PC-3 (cell line): ENCODE data around the gene RPSA. TPM values are rescaled to one million over a fixed set of nuclear protein-coding genes. Genes with fewer than 3 reads are reported as not detected.
A peak's percentile ranks its signal among the peaks of the same experiment; 100 is the strongest.

Experiments
- ATAC-seq: fragments of 200-7000 bp; cut with Tn5 transposase; 2 replicates; pipeline ENCODE4 v1.9.1; 2020; ENCODE audit warnings: mild to moderate bottlenecking, moderate library complexity
- BruUV-seq: library from RNA; stranded (reverse); fragments of 400-500 nt; replicated peaks from 2 replicates; lab custom pipeline; 2021; lab: Mats Ljungman, UMichigan
- CTCF ChIA-PET: fragments of 300-600 bp; sonication (Branson Sonifier 250); formaldehyde crosslinking; loops from one replicate; lab custom pipeline; 2022; ENCODE audit warnings: antibody characterized with exemption; lab: Charles Lee
- POLR2A ChIA-PET: fragments of 300-600 bp; sonication (Branson Sonifier 250); formaldehyde crosslinking; loops from one replicate; lab custom pipeline; 2022; ENCODE audit warnings: antibody characterized with exemption; ENCODE audit not compliant: unreplicated experiment; lab: Charles Lee
- DNase-seq: peaks from one replicate; pipeline ENCODE4 v3.0.0-alpha.2; 2015
- H2AFZ ChIP-seq: fragments of 300-600 bp; sonication (generic); 2 replicates; pipeline ENCODE4 v1.6.0; 2016; ENCODE audit warnings: antibody characterized with exemption, low read length
- H3F3A ChIP-seq: fragments of 300-600 bp; sonication (generic); one replicate; pipeline ENCODE4 v1.6.0; 2017; ENCODE audit warnings: antibody characterized with exemption, low read length, control low read depth, mild to moderate bottlenecking; ENCODE audit not compliant: unreplicated experiment
- H3K27ac ChIP-seq: fragments of 300-600 bp; sonication (generic); 2 replicates; pipeline ENCODE4 v1.5.1; 2016; ENCODE audit warnings: mild to moderate bottlenecking, low read length
- H3K27me3 ChIP-seq: fragments of 300-600 bp; sonication (generic); 2 replicates; pipeline ENCODE4 v1.6.1; 2016; ENCODE audit warnings: low read length, mixed read lengths
- H3K36me3 ChIP-seq: fragments of 300-600 bp; sonication (generic); 2 replicates; pipeline ENCODE4 v1.6.1; 2016; ENCODE audit warnings: low read depth, mixed run types, low read length, mixed read lengths
- H3K4me1 ChIP-seq: fragments of 300-600 bp; sonication (generic); 2 replicates; pipeline ENCODE4 v1.5.1; 2016; ENCODE audit warnings: low read length; ENCODE audit not compliant: insufficient read depth
- H3K4me2 ChIP-seq: fragments of 300-600 bp; sonication (generic); 2 replicates; pipeline ENCODE4 v1.6.0; 2016; ENCODE audit warnings: low read length
- H3K4me3 ChIP-seq: fragments of 300-600 bp; sonication (generic); 2 replicates; pipeline ENCODE4 v1.5.1; 2016; ENCODE audit warnings: mild to moderate bottlenecking, low read length, mixed read lengths
- H3K79me2 ChIP-seq: fragments of 300-600 bp; sonication (generic); 2 replicates; pipeline ENCODE4 v1.6.1; 2017; ENCODE audit warnings: low read length, mixed read lengths
- H3K9ac ChIP-seq: fragments of 300-600 bp; sonication (generic); 2 replicates; pipeline ENCODE4 v1.6.0; 2016; ENCODE audit warnings: mild to moderate bottlenecking, low read length
- H3K9me2 ChIP-seq: fragments of 300-600 bp; sonication (generic); replicated peaks from 2 replicates; pipeline ENCODE4 v1.6.1; 2016; ENCODE audit warnings: mixed run types, low read length, mixed read lengths
- H3K9me3 ChIP-seq: fragments of 300-600 bp; sonication (generic); 2 replicates; pipeline ENCODE4 v1.6.1; 2016; ENCODE audit warnings: low read length, mixed read lengths
- H4K20me1 ChIP-seq: fragments of 300-600 bp; sonication (generic); 2 replicates; pipeline ENCODE4 v1.6.1; 2016; ENCODE audit warnings: low read length, mixed read lengths
- CTCF ChIP-seq: fragments of 300-600 bp; sonication (generic); conservative IDR thresholded peaks from 2 replicates; pipeline ENCODE4 v1.5.1; 2017; ENCODE audit warnings: antibody characterized with exemption, low read depth, mild to moderate bottlenecking, low read length
- EZH2 ChIP-seq: fragments of 300-600 bp; sonication (generic); IDR thresholded peaks from one replicate; pipeline ENCODE4 v1.6.1; 2017; ENCODE audit warnings: antibody characterized with exemption, mild to moderate bottlenecking, low read length; ENCODE audit not compliant: unreplicated experiment
- EZH2phosphoT487 ChIP-seq: fragments of 300-600 bp; sonication (generic); IDR thresholded peaks from 2 replicates; pipeline ENCODE4 v1.6.1; 2018; ENCODE audit warnings: mild to moderate bottlenecking, antibody characterized with exemption, low read length, borderline replicate concordance
- intact Hi-C: fragments of 100-400 bp; cut with micrococcal nuclease; formaldehyde crosslinking; loops from 2 replicates; pipeline ENCODE4 v1.9.0; 2023
- total RNA-seq: library from RNA; depleted of rRNA; stranded (reverse); fragments of >200 nt; gene quantifications from 2 replicates; pipeline ENCODE4 v1.2.3, GENCODE V29; 2014

The RPSA gene
- total RNA-seq, 1 experiment from 2014 or later: 2,722 TPM

DNA sequence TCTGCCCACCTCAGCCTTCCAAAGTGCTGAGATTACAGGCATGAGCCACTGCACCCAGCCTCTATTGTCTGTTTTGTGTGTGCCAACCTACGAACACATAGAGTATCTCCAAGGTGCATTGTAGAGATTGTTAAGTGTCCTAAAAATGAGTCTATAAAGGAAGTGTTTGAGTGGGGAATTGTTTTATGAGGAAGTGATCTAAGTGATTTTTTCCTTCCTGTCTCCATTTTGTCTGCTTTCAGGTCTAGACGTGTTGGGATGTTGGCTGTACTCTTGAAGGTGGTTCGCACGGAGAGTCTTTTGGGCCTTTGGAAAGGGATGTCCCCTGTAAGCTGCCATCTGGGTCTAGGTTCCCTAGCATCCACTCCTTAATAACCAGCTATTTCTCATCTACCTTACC is 16.3 kb upstream of the RPSA start:
- Histone ChIP-seq H3K27ac (no peak overlapping the region), H3K9ac (no peak overlapping the region), H3K27me3 (no peaks in the 10 kb centered on the region), H2AFZ (no peak overlapping the region), H3K4me2 (no peak overlapping the region), H3K4me1 (peaks cover 7% of the 10 kb centered on the region), H3K9me2 (no peaks in the 10 kb centered on the region), H3F3A (no peaks in the 10 kb centered on the region), H3K9me3 (no peaks in the 10 kb centered on the region), H3K79me2 (peaks cover 52% of the 10 kb centered on the region), H3K4me3 (no peak overlapping the region), H4K20me1 (peaks cover 36% of the 10 kb centered on the region), H3K36me3 (peaks cover 50% of the 10 kb centered on the region)
- ChIA-PET POLR2A (no interaction called here), CTCF (no interaction called here)
- TF ChIP-seq CTCF (no peak), EZH2 (no peak), EZH2phosphoT487 (no peak)
- intact Hi-C loops: no loop called here
- BruUV-seq: no TSS peak
- DNase-seq (no peak), ATAC-seq (no peak)

GRCh38 chr3:39396690-39397089 is 9.8 kb upstream of the RPSA start:
- no peaks in the 10 kb centered on the region for H3F3A ChIP-seq
- BruUV-seq: no TSS peak
- H3K36me3 ChIP-seq: peaks cover 53% of the 10 kb centered on the region
- H3K27me3 ChIP-seq: no peaks in the 10 kb centered on the region
- TF ChIP-seq EZH2 (no peak), CTCF (no peak), EZH2phosphoT487 (no peak)
- H4K20me1 ChIP-seq: no peaks in the 10 kb centered on the region
- H2AFZ ChIP-seq: no peak overlapping the region
- intact Hi-C loops: no loop called here
- no peak overlapping the region for H3K9ac ChIP-seq
- ATAC-seq (no peak), DNase-seq (no peak)
- H3K79me2 ChIP-seq: no peaks in the 10 kb centered on the region
- H3K27ac ChIP-seq: no peak overlapping the region
- H3K4me1 ChIP-seq: no peaks in the 10 kb centered on the region
- CTCF ChIA-PET: no interaction called here
- H3K4me3 ChIP-seq: no peak overlapping the region
- no peaks in the 10 kb centered on the region for H3K9me3 ChIP-seq
- no peaks in the 10 kb centered on the region for H3K9me2 ChIP-seq
- POLR2A ChIA-PET: no interaction called here
- no peak overlapping the region for H3K4me2 ChIP-seq

DNA sequence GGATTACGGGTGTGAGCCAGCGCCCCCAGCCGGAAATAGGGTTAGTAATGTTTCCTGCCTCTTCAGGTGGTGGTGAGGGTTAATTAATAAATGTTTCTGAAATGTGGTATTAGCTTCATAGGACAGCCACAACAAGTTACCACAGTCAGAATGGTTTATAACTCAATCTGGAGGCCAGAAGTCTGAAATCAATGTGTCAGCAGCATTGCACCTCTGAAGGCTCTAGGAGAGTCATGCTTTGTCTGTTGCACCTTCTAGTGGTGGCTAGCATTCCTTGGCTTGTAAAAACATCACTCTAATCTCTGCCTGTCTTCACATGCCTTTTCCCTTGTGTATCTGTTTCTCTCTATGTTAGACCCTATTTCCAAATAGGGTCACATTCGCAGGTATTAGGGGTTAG is 7.8 kb upstream of the RPSA start:
- H3K4me2 ChIP-seq: no peak overlapping the region
- ATAC-seq (peak; percentile 51), DNase-seq (no peak)
- H3K4me3 ChIP-seq: no peak overlapping the region
- H3K79me2 ChIP-seq: no peaks in the 10 kb centered on the region
- H3K27me3 ChIP-seq: no peaks in the 10 kb centered on the region
- TF ChIP-seq CTCF (0 out of 2 replicates have a peak, but pooled peaks have one; percentile 13), EZH2 (no peak), EZH2phosphoT487 (no peak)
- no peak overlapping the region for H3K9ac ChIP-seq
- no peaks in the 10 kb centered on the region for H3K4me1 ChIP-seq
- no peaks in the 10 kb centered on the region for H3K9me2 ChIP-seq
- BruUV-seq: no TSS peak
- CTCF ChIA-PET: no interaction called here
- no peak overlapping the region for H2AFZ ChIP-seq
- POLR2A ChIA-PET: no interaction called here
- peaks cover 38% of the 10 kb centered on the region for H3K36me3 ChIP-seq
- no peaks in the 10 kb centered on the region for H4K20me1 ChIP-seq
- intact Hi-C loops: no loop called here
- no peaks in the 10 kb centered on the region for H3K9me3 ChIP-seq
- H3F3A ChIP-seq: no peaks in the 10 kb centered on the region
- H3K27ac ChIP-seq: no peak overlapping the region
